ENCODE data around the gene LYPD8. TPM values are rescaled to one million over a fixed set of nuclear protein-coding genes. Genes with fewer than 3 reads are reported as not detected.

The LYPD8 gene
- total RNA-seq, 3 donors from 2014 or later = 1.6 TPM; not detected in 2

- no peak overlapping the region for H3K4me3 ChIP-seq
- H3K9me3 ChIP-seq = no peaks in the 10 kb centered on the region
- H3K27me3 ChIP-seq = no peaks in the 10 kb centered on the region
- TF ChIP-seq, protein P1, sequence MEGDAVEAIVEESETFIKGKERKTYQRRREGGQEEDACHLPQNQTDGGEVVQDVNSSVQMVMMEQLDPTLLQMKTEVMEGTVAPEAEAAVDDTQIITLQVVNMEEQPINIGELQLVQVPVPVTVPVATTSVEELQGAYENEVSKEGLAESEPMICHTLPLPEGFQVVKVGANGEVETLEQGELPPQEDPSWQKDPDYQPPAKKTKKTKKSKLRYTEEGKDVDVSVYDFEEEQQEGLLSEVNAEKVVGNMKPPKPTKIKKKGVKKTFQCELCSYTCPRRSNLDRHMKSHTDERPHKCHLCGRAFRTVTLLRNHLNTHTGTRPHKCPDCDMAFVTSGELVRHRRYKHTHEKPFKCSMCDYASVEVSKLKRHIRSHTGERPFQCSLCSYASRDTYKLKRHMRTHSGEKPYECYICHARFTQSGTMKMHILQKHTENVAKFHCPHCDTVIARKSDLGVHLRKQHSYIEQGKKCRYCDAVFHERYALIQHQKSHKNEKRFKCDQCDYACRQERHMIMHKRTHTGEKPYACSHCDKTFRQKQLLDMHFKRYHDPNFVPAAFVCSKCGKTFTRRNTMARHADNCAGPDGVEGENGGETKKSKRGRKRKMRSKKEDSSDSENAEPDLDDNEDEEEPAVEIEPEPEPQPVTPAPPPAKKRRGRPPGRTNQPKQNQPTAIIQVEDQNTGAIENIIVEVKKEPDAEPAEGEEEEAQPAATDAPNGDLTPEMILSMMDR (IDR thresholded peaks at IDR 0.05) = no peak
- TF ChIP-seq POLR2AphosphoS5 (IDR thresholded peaks at IDR 0.05) (no peak), POLR2A (IDR thresholded peaks at IDR 0.05) (no peak)
- intact Hi-C loops (cut with DNase I; ENCODE audit: low total_unique reads) = no loop called here
- H3K27ac ChIP-seq = no peak overlapping the region
- H3K36me3 ChIP-seq = no peaks in the 10 kb centered on the region
- no peak for DNase-seq (ENCODE audit: low spot score in 2 of 2)
- no peaks in the 10 kb centered on the region for H3K4me1 ChIP-seq
Measured at GRCh38 chr1:248788327-248788726, 32.8 kb upstream of the LYPD8 start.

DNA sequence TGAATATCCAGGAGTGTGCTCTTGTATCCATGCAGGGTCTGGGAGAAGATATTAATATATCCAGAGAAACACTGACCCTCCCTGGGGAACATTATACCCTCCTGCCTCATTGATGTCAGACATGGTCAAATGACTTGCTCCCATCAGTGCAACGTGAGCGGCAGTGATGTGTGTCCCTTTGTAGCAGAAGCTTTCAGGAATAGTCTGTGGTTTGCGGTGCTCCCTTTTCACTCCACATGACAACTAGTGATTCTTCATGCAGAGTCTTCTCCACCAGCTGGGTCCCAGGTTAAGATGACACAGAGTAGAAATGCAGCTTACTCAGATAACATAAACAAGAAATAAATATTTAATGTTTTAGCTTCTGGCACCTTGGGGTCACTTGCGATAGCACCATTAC, 31.9 kb upstream of the LYPD8 start:
- H3K9me3 ChIP-seq = no peaks in the 10 kb centered on the region
- DNase-seq (ENCODE audit: low spot score in 2 of 2) = no peak
- TF ChIP-seq POLR2AphosphoS5 (IDR thresholded peaks at IDR 0.05) (no peak), POLR2A (IDR thresholded peaks at IDR 0.05) (no peak)
- TF ChIP-seq, protein P1 (IDR thresholded peaks at IDR 0.05) = no peak
- intact Hi-C loops (cut with DNase I; ENCODE audit: low total_unique reads) = no loop called here
- H3K4me3 ChIP-seq = no peak overlapping the region
- H3K27me3 ChIP-seq = peaks cover 0 to under 1% of the 10 kb centered on the region in 2 donors
- H3K4me1 ChIP-seq = no peaks in the 10 kb centered on the region
- no peaks in the 10 kb centered on the region for H3K36me3 ChIP-seq
- no peak overlapping the region for H3K27ac ChIP-seq

GRCh38 chr1:248786156-248786555, 30.6 kb upstream of the LYPD8 start:
- no peaks in the 10 kb centered on the region for H3K4me1 ChIP-seq
- no peak overlapping the region for H3K4me3 ChIP-seq
- intact Hi-C loops (cut with DNase I; ENCODE audit: low total_unique reads) = no loop called here
- H3K9me3 ChIP-seq = no peaks in the 10 kb centered on the region
- H3K36me3 ChIP-seq = no peaks in the 10 kb centered on the region
- TF ChIP-seq POLR2A (IDR thresholded peaks at IDR 0.05) (no peak), POLR2AphosphoS5 (IDR thresholded peaks at IDR 0.05) (no peak)
- DNase-seq (ENCODE audit: low spot score in 2 of 2) = no peak
- peaks cover 0 to 3% of the 10 kb centered on the region in 2 donors for H3K27me3 ChIP-seq
- H3K27ac ChIP-seq = no peak overlapping the region

GRCh38 chr1:248783367-248783766, 27.8 kb upstream of the LYPD8 start:
- DNase-seq (ENCODE audit: low spot score in 2 of 2) = no peak
- Histone ChIP-seq H3K27ac (no peak overlapping the region), H3K4me1 (no peaks in the 10 kb centered on the region), H3K27me3 (peaks cover 0 to 3% of the 10 kb centered on the region in 2 donors), H3K36me3 (no peaks in the 10 kb centered on the region), H3K9me3 (no peaks in the 10 kb centered on the region), H3K4me3 (no peak overlapping the region)
- TF ChIP-seq POLR2AphosphoS5 (IDR thresholded peaks at IDR 0.05) (no peak), POLR2A (IDR thresholded peaks at IDR 0.05) (no peak)
- TF ChIP-seq, protein P1 (IDR thresholded peaks at IDR 0.05) = no peak
- intact Hi-C loops (cut with DNase I; ENCODE audit: low total_unique reads) = no loop called here

GRCh38 chr1:248782416-248783141, 27.0 kb upstream of the LYPD8 start:
- Histone ChIP-seq H3K4me1 (no peaks in the 10 kb centered on the region), H3K36me3 (no peaks in the 10 kb centered on the region), H3K27me3 (peaks cover 0 to 3% of the 10 kb centered on the region in 2 donors), H3K27ac (no peak overlapping the region), H3K4me3 (no peak overlapping the region), H3K9me3 (peaks cover 1 to 2% of the 10 kb centered on the region in 2 donors)
- intact Hi-C loops (cut with DNase I; ENCODE audit: low total_unique reads) = no loop called here
- TF ChIP-seq POLR2AphosphoS5 (IDR thresholded peaks at IDR 0.05) (no peak), POLR2A (IDR thresholded peaks at IDR 0.05) (no peak)
- TF ChIP-seq, protein P1 (IDR thresholded peaks at IDR 0.05) = no peak
- no peak for DNase-seq (ENCODE audit: low spot score in 2 of 2)
